Dedifferentiated amniotic fluid mesenchymal stem cell (primary cell): ENCODE data around the gene SLC8A2.

Experiments
- DNase-seq: peaks from one replicate; pipeline ENCODE4 v3.0.0-alpha.2; 2016; ENCODE audit errors: extremely low spot score

The SLC8A2 gene

DNA sequence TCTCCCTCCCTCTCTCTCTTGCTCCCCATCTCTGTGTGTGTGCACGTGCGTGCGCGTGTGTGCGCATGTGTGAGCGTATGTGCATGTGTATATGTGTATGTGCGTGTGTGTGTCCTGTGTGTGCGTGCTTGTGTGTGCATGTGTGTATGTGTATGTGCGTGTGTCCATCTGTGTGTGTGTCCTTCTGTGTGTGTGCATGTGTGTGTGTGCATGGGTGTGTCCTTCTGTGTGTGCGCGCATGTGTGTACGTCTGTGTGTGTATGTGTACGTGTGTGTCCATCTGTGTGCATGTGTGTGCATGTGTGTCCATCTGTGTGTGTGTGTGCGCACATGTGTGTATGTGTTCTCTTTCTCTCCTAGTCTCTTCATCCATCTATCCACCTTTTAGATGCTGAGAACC, 12.2 kb downstream of the SLC8A2 start:
- DNase-seq: no peak

DNA sequence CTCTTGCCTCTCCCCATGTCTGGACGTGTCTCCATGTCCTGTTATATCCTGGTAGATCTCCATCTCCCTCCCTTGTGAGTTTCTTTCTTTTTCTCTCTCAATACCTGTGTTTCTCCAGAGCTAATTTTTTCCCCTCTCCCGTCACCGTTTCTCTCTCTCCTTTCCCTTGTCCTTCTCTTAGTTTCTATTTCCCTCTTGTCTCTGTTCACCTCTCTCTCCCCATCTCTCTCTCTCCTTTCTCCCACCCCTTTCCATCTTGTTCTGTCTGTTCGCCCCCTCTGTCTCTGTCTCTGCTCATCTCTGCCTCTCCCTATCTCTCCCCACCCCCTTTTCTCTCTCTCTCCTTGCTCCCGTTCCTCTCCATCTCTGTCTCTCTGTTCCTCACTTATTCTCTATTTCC, 13.0 kb downstream of the SLC8A2 start:
- DNase-seq: no peak

DNA sequence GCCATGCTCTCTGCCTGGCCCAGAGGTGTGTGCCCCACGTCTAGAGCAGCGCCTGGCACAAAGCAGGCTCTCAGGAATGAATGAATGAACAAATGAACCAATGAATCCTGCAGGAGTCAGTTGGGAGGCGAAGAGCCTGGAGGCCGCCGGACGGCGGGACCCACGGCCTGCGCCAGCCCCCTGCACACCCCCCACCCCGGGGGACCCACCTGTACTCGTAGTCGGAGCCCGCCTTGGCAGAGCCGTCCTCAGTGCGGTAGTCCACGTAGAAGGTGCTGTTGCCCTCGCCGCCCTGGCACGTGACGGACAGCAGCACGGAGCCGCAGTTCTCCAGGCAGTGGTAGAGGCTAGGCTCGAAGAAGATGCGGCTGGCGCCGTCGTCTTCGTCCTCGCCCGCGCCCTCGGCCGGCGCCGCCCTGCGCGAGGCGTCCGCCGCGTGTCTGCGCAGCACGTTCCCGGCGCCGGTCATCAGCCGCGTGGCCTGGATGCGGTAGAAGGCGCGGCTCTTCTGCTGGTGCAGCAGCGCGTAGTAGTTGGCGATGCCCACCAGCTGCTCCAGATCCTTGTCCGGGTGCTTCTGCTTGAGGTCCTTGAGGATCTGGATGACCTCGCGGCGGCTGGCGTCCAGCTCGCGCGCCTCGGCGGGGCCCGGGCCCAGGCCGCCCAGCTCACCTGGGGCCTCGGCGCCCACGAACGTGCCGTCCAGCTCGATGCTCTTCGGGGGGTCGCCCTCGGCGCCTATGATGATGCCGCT, 14.8 kb downstream of the SLC8A2 start:
- no peak for DNase-seq

DNA sequence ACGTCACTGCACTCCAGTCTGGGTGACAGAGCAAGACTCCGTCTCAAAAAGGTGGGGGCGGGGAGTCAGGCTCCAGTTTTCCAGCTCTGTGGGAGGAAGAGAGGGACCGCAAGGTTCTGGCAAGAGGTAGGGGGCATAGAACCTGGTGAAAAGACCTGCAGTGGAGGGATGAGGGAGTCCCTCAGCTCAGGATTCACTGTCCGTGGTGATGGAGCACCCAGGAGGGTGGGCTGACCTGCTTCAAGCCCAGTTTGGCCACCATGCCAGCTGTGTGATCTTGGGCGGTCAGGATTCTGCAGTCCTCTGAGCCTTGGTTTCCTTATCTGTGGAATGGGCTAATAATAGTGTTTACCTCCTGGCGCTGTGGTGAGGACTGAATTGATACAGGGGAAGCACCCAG, 21.2 kb downstream of the SLC8A2 start:
- no peak for DNase-seq

DNA sequence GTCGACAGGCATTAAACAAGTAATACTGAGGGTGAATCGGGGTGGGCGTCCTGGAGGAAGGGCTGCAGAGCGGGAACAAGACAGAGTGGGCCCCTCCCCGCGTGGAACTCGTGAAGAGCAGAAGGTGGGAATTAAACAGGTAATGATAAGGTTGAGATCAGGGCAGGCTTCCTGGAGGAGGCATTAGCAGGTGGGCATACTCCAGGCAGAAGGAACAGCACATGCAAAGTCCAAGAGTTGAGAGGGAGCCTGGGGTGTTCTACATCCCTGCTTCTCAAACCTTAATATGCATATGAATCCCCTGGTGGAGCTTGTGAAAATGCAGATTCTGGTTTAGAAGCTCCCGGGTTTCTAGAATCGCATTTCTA, 23.3 kb downstream of the SLC8A2 start:
- no peak for DNase-seq

DNA sequence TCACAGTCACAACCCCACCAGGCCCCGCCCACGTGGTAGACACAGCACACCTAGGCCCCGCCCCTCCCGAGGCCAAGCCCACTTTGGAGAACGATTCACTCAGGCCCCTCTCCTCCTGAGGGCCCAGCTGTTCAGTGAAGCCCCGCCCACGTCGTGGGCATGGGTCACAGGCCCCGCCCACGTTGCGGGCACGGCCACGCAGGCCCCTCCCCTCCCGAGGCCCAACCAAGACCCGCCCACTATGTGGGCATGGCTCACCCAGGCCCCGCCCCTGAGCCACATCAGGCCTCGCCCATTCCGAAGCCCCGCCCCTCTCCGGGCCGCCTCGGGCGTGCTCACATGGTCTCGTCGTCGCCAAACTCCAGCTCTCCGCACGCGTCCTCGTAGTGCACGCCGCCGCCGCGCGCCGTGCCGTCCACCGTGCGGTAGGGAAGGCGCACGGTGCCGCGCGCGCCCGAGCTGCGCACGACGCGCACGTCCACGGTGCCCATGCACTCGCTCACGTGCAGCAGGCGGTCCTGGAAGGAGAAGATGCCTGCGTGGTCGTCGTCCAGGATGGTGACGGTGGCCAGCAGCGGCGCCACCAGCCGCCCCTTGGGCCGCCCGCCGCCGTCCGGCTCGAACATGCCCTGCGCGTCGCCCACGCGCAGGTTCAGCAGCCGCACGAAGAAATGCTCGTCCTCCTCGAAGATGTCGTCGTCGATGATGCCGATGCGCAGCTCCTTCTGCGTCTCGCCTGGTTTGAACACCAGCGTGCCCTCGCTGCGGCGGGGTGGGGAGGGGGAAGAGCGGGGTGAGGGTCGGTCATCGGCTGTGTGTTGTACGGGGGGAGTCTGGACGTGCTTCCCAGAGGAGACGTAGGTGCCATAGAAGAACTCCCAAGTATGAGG, 24.0 kb downstream of the SLC8A2 start:
- no peak for DNase-seq

DNA sequence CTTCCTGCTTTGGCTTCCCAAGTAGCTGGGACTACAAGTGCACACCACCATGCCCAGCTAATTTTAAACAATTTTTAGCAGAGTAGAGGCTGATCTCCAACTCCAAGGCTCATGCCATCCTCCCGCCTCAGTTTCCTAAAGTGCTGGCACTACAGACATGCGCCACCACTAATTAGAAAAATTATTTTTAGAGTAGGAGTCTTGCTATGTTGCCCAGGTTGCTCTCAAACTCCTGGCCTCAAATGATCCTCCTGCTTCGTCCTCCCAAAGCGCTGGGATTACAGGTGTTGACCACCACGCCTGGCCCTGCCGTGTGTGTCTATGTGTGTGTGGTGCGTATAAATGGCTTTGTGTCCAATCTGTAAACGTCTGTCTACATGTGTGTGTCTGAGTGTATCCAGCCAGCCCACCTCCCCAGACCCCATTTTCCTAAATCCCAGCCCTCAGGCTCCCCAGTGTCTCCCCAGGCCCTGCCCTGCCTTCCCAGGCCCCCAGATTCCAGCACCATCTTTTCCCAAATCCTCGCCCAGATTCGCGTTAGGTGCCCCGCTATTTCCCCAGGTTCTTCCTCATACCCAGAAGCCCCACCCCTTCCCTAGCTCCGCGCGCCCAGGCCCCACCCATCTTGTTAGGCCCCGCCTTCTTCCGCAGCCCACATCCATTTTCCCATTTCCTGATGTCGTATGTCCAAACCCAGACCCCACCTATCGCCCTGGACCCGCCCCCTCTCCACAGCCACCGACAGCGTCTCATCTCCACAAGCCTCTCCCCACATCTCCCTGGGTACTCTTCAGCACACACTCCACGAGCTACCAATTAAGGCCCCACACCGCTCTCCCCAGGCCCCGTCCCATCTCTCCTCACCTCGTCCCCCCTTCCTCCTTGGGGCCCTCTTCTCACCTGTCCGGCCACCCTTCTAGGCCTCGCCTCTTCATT, 24.9 kb downstream of the SLC8A2 start:
- DNase-seq: no peak

DNA sequence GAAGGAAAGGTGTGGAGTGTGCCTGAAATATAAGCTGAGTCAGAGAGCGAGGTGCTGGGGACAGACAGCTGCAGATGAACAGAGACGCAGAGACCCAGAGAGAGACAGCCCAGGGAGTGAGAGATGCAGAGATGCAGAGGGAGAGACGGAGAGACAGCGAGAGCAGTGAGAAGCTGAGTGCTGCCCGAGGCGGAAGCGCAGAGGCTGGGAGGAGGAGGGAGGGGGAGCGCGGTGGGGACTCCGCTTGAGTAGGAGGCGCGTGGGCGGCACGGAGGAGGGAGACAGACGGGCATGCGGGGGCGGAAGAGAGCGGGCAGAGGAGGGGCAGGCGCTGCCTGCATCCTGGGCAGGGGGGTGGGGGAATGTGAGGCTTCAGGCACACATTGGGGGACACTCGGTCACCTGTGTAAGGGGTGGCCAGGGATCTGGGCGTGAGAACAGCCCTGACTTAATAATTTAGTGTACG, 25.7 kb downstream of the SLC8A2 start:
- DNase-seq: no peak

DNA sequence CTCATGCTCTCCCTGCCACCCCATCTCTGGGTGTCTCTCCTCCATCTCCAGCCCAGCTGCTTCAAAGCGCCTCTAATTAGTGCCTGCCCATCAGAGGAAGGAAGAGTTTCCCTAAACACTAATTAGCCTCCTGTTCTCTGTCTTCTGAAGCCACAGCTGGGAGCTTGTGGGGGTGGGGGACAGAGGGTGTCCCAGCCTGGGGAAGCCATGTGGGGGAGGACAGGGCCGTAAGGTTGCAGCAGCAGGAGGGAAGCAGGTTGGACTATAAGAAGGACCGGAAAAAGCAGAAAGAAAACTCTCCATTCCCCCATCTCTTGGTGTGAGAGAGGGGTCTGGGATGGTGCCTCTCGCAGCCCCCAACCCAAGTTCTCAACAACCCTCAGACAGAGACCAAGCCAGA, 26.2 kb downstream of the SLC8A2 start:
- DNase-seq: no peak

DNA sequence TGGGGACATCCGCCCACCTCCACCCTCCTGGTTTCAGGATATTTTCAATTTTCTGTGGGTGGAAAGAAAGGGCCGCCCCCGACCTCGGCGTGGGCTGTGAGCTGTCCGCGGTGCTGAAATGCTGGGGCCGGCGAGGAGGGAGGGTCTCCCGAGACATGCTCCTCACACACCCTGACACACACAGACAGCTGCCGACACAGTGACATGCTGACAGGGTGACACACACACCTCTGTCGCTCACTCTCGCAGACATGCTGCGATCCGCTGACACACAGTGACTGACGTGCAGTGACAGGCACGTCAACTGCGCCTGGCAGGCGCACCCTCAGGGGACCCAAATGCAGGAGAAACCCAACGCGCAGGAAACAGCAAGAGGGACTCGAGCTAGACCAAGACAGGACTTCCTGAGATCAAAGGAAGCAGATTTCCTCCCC, 27.3 kb downstream of the SLC8A2 start:
- no peak for DNase-seq

DNA sequence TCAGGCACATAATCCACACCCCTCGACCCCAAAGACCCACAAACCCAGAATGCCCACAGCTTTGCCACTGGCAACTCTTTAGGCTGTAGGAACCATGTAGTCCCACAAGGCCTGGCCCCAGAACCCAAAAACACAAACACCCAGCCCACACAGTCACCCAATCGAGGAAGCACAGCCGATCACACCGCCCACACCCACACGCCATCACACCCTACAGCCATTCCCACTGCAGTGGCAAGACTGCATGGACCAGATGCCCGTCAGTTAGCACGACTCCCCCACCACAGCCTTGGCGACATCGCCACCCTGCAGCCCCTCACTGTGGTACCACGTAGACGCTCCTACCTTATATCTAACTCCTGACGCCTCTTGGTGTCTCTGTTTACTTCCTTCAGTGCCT, 28.4 kb downstream of the SLC8A2 start:
- DNase-seq: no peak

DNA sequence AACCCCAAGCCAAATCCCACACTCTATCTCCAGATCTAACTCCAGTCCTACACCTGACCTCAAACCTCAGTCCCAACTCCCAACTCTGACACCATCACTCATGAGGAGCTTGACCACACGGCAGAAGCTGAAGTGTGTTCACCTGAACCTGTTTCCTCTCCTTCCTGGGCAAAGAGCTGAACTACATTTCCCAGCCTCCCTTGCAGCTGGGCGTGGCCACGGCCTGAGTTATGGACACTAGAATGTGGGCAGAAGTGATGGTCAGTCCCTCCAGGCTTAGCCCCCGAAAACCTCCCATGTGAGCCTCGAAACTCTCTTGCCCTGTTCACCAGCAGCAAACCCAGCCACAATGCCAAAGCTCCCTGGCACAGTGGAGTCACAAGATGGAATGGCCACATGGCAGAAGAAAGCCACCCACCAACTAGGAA, 32.9 kb downstream of the SLC8A2 start:
- no peak for DNase-seq

DNA sequence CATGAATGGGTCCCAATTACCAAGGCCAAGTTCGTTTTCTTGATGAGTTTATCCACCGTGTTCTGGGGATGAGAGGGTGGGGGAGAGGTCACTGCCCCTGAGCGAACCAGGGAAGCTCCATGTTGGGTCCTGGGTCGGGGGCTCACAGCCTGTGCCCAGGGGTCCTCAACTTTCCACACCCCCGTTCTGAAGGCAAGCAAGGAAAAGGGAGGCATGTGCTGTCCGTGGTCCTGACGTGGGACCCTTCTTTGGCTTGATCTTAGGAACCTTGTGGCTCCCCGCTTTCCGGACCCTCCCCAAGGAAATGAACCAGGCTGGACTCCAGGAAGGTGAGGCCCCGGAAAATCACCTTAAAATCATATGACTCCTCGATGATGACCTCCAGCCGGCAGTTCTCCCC, 34.2 kb downstream of the SLC8A2 start:
- no peak for DNase-seq

DNA sequence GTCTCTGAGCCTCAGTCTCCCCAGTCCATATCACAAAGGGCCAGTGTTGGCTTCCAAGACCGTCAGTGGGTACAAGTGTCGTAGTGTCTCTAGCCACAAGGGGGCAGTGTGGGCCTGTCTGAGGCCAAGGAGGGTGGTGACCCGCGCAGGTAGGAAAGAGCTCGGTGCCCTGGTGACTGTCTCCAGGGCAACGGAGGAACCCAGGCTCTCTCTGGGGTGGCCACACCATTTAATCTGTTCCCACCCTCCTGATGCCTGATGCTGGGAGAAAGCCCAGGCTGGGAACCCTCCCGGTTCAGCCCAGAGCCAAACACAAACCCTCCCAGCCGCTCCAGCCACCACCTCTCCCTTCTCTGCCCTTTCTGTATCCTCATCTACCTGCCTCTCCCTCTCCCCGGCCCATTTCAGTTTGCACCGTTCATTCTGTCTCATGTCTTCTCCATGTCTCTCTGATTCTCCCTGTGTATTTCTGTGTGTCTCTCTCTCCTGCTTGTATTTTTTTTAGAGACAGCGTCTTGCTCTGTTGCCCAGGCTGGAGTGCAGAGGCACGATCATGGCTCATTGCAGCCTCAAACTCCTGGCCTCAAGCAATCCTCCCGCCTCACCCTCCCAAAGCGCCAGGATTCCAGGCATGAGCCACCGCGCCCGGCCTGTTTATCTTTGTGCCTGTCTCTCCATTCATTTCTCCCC, 34.8 kb downstream of the SLC8A2 start:
- DNase-seq: peak; percentile 56

DNA sequence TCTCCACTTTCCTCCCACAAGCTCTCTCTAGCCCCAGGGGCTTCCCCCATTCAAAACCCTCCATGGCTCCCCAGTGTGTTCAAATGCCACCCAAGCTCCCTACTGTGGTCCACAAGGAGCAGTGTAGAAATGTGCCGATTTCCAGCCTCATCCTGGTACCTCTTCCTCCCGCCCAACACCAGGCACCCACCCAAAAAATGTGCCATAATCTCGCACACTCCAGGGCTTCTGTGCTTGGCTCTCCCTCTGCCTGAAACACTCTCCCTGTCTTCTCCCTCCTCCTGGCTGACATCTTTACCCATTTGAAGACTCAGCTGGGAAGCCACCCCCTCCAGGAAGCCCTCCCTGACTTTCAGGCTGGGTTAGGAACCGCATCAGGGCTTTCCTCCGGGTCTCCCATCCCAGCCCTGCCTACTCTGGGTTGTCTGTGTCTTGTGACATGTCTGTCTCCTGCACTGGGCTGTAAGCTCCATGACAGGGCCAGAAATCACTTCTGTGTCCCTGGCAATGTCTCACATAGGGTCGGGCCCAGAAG, 35.7 kb downstream of the SLC8A2 start:
- DNase-seq: no peak

DNA sequence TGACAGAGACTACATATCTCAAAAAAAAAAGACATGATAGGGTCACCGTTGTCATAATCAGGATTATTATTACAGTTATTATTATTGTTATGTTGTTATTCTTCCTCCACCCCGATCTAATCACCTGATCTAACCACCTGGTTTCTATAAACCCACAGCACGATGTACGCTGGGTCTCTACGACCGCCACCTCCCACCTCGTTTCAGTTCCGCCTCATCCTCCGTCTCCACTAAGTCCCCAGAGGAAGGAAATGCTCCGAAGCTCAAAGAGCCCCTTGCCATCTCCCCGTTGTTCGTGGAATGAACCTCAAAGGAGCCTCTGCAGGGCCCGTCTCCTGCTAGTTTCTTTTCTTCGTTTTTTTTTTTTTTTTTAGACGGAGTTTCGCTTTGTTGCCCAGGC, 36.5 kb downstream of the SLC8A2 start:
- no peak for DNase-seq

DNA sequence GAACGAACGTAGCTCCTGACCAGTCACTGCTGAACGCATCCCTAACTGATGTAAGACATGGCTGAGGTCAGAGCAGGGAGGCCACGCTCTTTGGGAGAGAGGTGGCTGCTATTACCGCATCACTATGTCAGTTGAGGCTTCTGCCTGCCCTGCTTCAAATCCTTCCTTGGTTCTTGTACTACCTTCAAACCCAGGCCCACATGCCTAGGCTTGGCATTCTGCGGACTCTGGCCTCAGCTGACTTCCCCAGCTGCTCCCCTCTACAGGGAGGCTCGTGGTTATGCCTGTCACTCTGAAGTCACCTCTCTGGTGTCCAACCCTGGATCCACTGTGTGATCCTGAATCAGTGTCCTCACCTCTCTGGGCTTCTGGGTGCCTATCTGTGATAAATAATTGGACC, 37.6 kb downstream of the SLC8A2 start:
- no peak for DNase-seq

DNA sequence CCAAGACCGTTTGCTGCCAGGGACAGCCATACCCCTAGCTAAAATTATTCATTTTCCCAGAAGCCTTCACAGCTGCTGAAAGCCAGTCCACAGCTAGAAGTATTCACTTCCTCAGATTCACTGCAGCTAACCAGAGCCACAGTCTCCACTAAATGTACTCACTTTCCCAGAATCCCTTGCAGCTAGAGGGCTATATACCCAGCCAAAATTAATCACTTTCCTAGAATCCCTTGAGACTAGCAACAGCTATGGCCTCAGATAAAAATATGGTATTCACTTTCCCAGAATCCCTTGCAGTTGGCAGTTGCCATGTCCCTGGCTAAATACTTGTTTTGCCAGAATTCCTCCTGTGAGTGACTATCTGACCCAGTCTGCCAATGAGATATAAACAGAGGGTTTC, 38.6 kb downstream of the SLC8A2 start:
- no peak for DNase-seq

DNA sequence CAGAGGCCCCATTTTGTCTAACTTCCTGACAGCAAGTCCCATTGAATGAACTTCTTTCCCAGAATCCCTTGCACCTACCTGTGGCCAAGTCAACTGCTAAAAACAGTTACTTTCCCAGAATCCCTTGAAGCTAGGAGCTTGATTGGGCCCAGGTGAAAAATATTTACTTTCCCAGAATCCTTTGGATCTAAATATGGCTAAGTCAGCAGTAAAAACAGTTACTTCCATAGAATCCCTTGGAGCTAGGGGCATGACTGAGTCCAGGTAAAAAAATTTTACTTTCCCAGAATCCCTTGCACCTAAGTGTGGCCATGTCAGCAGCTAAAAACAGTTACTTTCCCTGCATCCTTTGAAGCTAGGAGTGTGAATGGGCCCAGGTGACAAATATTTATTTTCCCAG, 39.2 kb downstream of the SLC8A2 start:
- DNase-seq: no peak

DNA sequence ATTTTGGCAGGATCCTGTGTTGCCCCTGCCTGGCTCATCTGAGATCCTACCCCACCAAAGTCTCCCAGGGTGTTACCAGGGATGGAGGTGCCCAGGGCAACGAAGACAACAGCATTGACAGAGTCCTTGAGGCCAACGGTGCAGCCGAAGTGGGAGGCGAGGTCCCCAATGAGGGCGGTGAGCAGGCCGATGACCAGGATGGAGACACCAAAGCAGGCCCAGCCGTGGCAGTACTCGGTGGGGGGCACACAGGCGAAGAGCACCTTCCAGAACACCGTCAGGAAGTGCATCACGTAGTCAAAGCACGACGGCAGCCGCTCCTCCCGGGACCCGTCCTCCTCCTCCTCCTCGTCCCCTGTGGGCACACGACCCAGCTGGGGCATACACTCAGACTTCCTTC, 39.6 kb downstream of the SLC8A2 start:
- no peak for DNase-seq
